Measurements from ENCODE around the gene MAGED2. TPM values are rescaled to one million over a fixed set of nuclear protein-coding genes. Genes with fewer than 3 reads are reported as not detected.

The MAGED2 gene
- total RNA-seq, 1 donor from 2014 or later: 60.3 TPM

Other genes starting within 250 kb of the MAGED2 start
- not detected for gene ITIH6, start 9.5 kb upstream of the MAGED2 start, total RNA-seq
- gene TRO, start 113.1 kb downstream of the MAGED2 start, total RNA-seq: 2.1 TPM
- 0.22 TPM for gene PFKFB1, start 186.4 kb downstream of the MAGED2 start, total RNA-seq
- gene APEX2, start 192.6 kb downstream of the MAGED2 start, total RNA-seq: 7.7 TPM
- gene ALAS2, start 223.2 kb downstream of the MAGED2 start, total RNA-seq: not detected

All from left ventricle myocardium superior (tissue), 1 donor.